HepG2 (cell line): ENCODE measurements around the gene ZBTB7A. TPM values are rescaled to one million over a fixed set of nuclear protein-coding genes. Genes with fewer than 3 reads are reported as not detected.
A peak's percentile ranks its signal among the peaks of the same experiment; 100 is the strongest.

Experiments
- HDAC2 ChIP-seq: sonication (generic); formaldehyde crosslinking; IDR thresholded peaks from 2 replicates; pipeline ENCODE4 v1.4.0; 2020; ENCODE audit warnings: missing genetic modification reagents
- HOMEZ ChIP-seq: IDR thresholded peaks from 2 replicates; pipeline ENCODE4 v1.6.1; 2016; ENCODE audit warnings: low read depth
- SRSF1 ChIP-seq: fragments of 200-400 bp; formaldehyde crosslinking; optimal IDR thresholded peaks from 2 replicates; pipeline ENCODE3; 2017; ENCODE audit warnings: mild to moderate bottlenecking, low read depth, low read length, moderate library complexity
- ZBTB37 ChIP-seq: sonication (generic); formaldehyde crosslinking; IDR thresholded peaks from 2 replicates; pipeline ENCODE4 v1.4.0; 2020; ENCODE audit warnings: mild to moderate bottlenecking, missing genetic modification reagents
- ZBTB7A ChIP-seq: sonication (generic); formaldehyde crosslinking; IDR thresholded peaks from 2 replicates; pipeline ENCODE4 v1.8.0; 2022; ENCODE audit warnings: mild to moderate bottlenecking, missing genetic modification reagents
- ZNF136 ChIP-seq: sonication (generic); formaldehyde crosslinking; IDR thresholded peaks from 2 replicates; pipeline ENCODE4 v1.8.1; 2022; ENCODE audit warnings: low read depth, mild to moderate bottlenecking, moderate library complexity, missing genetic modification reagents
- ZNF317 ChIP-seq: sonication (generic); formaldehyde crosslinking; IDR thresholded peaks from 2 replicates; pipeline ENCODE4 v1.5.0; 2020; ENCODE audit warnings: mild to moderate bottlenecking, missing genetic modification reagents
- ZNF558 ChIP-seq: sonication (generic); formaldehyde crosslinking; IDR thresholded peaks from 2 replicates; pipeline ENCODE4 v1.9.0; 2022; ENCODE audit warnings: mild to moderate bottlenecking, missing genetic modification reagents, borderline replicate concordance
- ZNF720 ChIP-seq: sonication (generic); formaldehyde crosslinking; IDR thresholded peaks from 2 replicates; pipeline ENCODE4 v1.4.0; 2020; ENCODE audit warnings: missing genetic modification reagents
- polyA plus RNA-seq, 8 experiments: library from polyadenylated mRNA; depleted of rRNA in 3 of 8; stranded (reverse) in 7 of 8; unstranded in 1 of 8; fragments of >200 nt; fragmentation: Illumina TruSeq in 4 of 8; extraction: Trizol in 4 of 8; gene quantifications; 2 replicates each; pipeline versions ENCODE4 v1.2.1 to v1.2.3, GENCODE V29; 2011 to 2016; ENCODE audit warnings: low read depth in 4 of 8, missing spikeins in 1 of 8, mixed read lengths in 1 of 8; ENCODE audit not compliant: insufficient read depth in 1 of 8
- total RNA-seq, 5 experiments: library from RNA; depleted of rRNA; stranded (reverse); fragments of >200 nt; fragmentation: Illumina TruSeq; extraction: Trizol; gene quantifications; 2 replicates each; pipeline ENCODE4 v1.2.3, GENCODE V29; 2016; ENCODE audit warnings: low read depth in 1 of 5
- TF ChIP-seq, protein P1 (sequence below), 2 experiments: fragments of 450-650 bp in 1 of 2; sonication (generic) in 1 of 2; formaldehyde crosslinking in 1 of 2; IDR thresholded peaks; 2 replicates each; pipeline versions ENCODE4 v1.6.1 to v1.8.0; 2016 to 2022; ENCODE audit warnings: antibody characterized with exemption in 1 of 2, mild to moderate bottlenecking in 1 of 2, missing genetic modification reagents in 1 of 2
- TF ChIP-seq, protein P2 (sequence below): sonication (generic); formaldehyde crosslinking; IDR thresholded peaks from 2 replicates; pipeline ENCODE4 v1.4.0; 2020; ENCODE audit warnings: missing genetic modification reagents, mild to moderate bottlenecking, borderline replicate concordance
- TF ChIP-seq, protein P3 (sequence below): IDR thresholded peaks from 2 replicates; pipeline ENCODE4 v1.6.1; 2018; ENCODE audit warnings: missing genetic modification reagents, mild to moderate bottlenecking, missing compliant biosample characterization

Gene ZBTB7A
- total and polyA plus RNA-seq, 2 of the 13 experiments (the other 11 are each of a cell fraction or from before 2014, with no cell fraction given), result 3.6 to 4.0 TPM

- TF ChIP-seq, protein P1, sequence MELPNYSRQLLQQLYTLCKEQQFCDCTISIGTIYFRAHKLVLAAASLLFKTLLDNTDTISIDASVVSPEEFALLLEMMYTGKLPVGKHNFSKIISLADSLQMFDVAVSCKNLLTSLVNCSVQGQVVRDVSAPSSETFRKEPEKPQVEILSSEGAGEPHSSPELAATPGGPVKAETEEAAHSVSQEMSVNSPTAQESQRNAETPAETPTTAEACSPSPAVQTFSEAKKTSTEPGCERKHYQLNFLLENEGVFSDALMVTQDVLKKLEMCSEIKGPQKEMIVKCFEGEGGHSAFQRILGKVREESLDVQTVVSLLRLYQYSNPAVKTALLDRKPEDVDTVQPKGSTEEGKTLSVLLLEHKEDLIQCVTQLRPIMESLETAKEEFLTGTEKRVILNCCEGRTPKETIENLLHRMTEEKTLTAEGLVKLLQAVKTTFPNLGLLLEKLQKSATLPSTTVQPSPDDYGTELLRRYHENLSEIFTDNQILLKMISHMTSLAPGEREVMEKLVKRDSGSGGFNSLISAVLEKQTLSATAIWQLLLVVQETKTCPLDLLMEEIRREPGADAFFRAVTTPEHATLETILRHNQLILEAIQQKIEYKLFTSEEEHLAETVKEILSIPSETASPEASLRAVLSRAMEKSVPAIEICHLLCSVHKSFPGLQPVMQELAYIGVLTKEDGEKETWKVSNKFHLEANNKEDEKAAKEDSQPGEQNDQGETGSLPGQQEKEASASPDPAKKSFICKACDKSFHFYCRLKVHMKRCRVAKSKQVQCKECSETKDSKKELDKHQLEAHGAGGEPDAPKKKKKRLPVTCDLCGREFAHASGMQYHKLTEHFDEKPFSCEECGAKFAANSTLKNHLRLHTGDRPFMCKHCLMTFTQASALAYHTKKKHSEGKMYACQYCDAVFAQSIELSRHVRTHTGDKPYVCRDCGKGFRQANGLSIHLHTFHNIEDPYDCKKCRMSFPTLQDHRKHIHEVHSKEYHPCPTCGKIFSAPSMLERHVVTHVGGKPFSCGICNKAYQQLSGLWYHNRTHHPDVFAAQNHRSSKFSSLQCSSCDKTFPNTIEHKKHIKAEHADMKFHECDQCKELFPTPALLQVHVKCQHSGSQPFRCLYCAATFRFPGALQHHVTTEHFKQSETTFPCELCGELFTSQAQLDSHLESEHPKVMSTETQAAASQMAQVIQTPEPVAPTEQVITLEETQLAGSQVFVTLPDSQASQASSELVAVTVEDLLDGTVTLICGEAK (IDR thresholded peaks at IDR 0.05), result no peak
- TF ChIP-seq, protein P1 (CRISPR knock-in tag; IDR thresholded peaks at IDR 0.05), result no peak
- TF ChIP-seq HOMEZ (CRISPR knock-in tag), result no peak
- TF ChIP-seq, protein P2, sequence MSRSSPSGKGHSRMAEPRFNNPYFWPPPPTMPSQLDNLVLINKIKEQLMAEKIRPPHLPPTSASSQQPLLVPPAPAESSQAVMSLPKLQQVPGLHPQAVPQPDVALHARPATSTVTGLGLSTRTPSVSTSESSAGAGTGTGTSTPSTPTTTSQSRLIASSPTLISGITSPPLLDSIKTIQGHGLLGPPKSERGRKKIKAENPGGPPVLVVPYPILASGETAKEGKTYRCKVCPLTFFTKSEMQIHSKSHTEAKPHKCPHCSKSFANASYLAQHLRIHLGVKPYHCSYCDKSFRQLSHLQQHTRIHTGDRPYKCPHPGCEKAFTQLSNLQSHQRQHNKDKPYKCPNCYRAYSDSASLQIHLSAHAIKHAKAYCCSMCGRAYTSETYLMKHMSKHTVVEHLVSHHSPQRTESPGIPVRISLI (CRISPR knock-in tag), result no peak
- peak; percentile 18; the same call in 1 of the 2 replicates for TF ChIP-seq HDAC2
- TF ChIP-seq, protein P3, sequence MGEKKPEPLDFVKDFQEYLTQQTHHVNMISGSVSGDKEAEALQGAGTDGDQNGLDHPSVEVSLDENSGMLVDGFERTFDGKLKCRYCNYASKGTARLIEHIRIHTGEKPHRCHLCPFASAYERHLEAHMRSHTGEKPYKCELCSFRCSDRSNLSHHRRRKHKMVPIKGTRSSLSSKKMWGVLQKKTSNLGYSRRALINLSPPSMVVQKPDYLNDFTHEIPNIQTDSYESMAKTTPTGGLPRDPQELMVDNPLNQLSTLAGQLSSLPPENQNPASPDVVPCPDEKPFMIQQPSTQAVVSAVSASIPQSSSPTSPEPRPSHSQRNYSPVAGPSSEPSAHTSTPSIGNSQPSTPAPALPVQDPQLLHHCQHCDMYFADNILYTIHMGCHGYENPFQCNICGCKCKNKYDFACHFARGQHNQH (CRISPR knock-in tag), result no peak
- no peak for TF ChIP-seq ZBTB7A
- peak; percentile 32 for TF ChIP-seq SRSF1
- no peak for TF ChIP-seq ZNF558 (CRISPR knock-in tag)
- TF ChIP-seq ZBTB37 (CRISPR knock-in tag), result no peak
- no peak for TF ChIP-seq ZNF720
- TF ChIP-seq ZNF136 (CRISPR knock-in tag), result no peak
- TF ChIP-seq ZNF317 (CRISPR knock-in tag), result no peak
These were observed 6.6 kb downstream of the ZBTB7A start (continued) for GRCh38 chr19:4059891-4060620.
